Erythroblast (primary cell): ENCODE results near the gene CPB2.

ENCODE experiments used
- GATA1 ChIP-seq: IDR thresholded peaks from 2 replicates; pipeline ENCODE4 v1.6.1; 2011; ENCODE audit warnings: low read depth, mild to moderate bottlenecking, control low read depth, low read length, moderate library complexity
- POLR2A ChIP-seq: IDR thresholded peaks from 2 replicates; pipeline ENCODE4 v1.6.1; 2011; ENCODE audit warnings: mild to moderate bottlenecking, low read length

- TF ChIP-seq POLR2A (no peak), GATA1 (no peak)
Measured at GRCh38 chr13:46134494-46134893, 29.7 kb upstream of the CPB2 start.
